GM13976 (cell line): ENCODE measurements around the gene ACTL8.

Source experiments
- DNase-seq: peaks from one replicate; pipeline ENCODE4 v3.0.0; 2012; ENCODE audit warnings: low spot score
- CTCF ChIP-seq: IDR thresholded peaks from 2 replicates; pipeline ENCODE4 v1.5.1; 2012; ENCODE audit warnings: borderline replicate concordance, mild to moderate bottlenecking; ENCODE audit not compliant: insufficient read depth; ENCODE audit errors: extremely low read depth, missing control alignments, control extremely low read depth
- in situ Hi-C: fragments of 300-500 bp; cut with MboI; formaldehyde crosslinking; loops from one replicate; pipeline ENCODE4 v1.12.0; 2022; ENCODE audit warnings: low sequenced_read_pairs, mixed read lengths, inconsistent platforms; ENCODE audit not compliant: unreplicated experiment

ACTL8 gene

GRCh38 chr1:17733661-17734060 is 21.5 kb upstream of the ACTL8 start:
- in situ Hi-C loops = no loop called here
- no peak for DNase-seq
- no peak for TF ChIP-seq CTCF

GRCh38 chr1:17734609-17735008 is 20.5 kb upstream of the ACTL8 start:
- TF ChIP-seq CTCF = no peak
- no peak for DNase-seq
- in situ Hi-C loops = no loop called here

GRCh38 chr1:17735348-17735747 is 19.8 kb upstream of the ACTL8 start:
- in situ Hi-C loops = no loop called here
- TF ChIP-seq CTCF = no peak
- DNase-seq = no peak

GRCh38 chr1:17735793-17736192 is 19.3 kb upstream of the ACTL8 start:
- in situ Hi-C loops = no loop called here
- no peak for TF ChIP-seq CTCF
- no peak for DNase-seq

GRCh38 chr1:17736625-17737024 is 18.5 kb upstream of the ACTL8 start:
- no peak for TF ChIP-seq CTCF
- in situ Hi-C loops = no loop called here
- DNase-seq = no peak

GRCh38 chr1:17739050-17739449 is 16.1 kb upstream of the ACTL8 start:
- TF ChIP-seq CTCF = no peak
- in situ Hi-C loops = no loop called here
- DNase-seq = no peak

- TF ChIP-seq CTCF = no peak
- DNase-seq = no peak
- in situ Hi-C loops = no loop called here
Observed at GRCh38 chr1:17741052-17741451, 14.1 kb upstream of the ACTL8 start.
